ENCODE results near the gene EDAR. TPM values are rescaled to one million over a fixed set of nuclear protein-coding genes. Genes with fewer than 3 reads are reported as not detected.

EDAR gene
- total and polyA plus RNA-seq, 2 of the 8 experiments (the other 6 are each of a cell fraction or from before 2014, with no cell fraction given) = not detected

DNA sequence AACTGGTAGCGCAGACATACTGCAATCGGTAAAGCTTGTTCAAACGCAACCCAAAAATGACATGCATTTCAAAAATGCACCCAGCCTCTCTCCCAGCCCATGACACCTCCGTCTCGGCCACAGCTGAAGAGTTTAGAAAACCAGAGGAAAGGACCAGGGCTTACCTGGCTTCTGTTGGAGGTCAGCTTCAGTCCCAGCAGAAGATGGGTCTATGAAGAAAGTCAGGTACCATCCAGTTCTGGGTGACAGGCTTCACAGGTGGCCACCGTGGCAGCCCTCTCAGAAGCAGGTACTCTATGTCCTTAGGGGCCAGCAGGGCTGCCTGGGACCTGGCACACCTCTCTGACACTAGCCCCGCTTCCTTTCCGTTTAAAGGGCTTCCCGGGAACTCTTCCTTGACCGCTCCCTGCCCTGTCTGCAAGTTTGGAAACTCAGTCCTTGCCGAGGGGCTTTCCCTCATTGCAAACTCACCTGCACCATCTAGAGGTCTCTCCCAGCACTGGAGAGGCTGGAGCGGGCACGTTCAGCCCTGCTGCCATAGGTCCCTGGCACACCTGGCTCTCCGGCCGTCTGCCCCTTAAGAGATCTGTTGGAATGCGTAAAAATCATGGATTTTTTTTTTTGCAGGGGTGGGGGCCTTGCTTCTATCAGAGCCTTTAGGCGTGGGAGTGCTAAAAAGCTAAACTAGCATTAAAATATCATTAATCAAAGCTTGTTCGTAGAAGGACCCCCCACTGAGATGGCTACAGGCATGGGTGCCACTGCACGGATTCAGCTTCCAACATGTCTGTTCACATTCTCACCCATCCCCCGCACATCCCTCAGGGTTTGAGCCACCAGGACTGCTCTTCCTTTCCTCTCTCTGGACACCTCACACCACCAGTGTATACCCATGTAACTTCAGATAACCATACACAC lies at the start of gene EDAR (continued):
- TF ChIP-seq BACH1 (IDR thresholded peaks at IDR 0.05; ENCODE audit: low read length) = no peak
- no peak for TF ChIP-seq RFX5 (IDR thresholded peaks at IDR 0.05; ENCODE audit: borderline replicate concordance, low read depth, low read length)
- TF ChIP-seq NANOG (IDR thresholded peaks at IDR 0.05; ENCODE audit: insufficient read depth, low read depth, low read length, poor library complexity, severe bottlenecking) = no peak
- TF ChIP-seq TCF12 (IDR thresholded peaks at IDR 0.05; ENCODE audit: low read depth, low read length) = no peak
- TF ChIP-seq CREB1 (IDR thresholded peaks at IDR 0.05) = no peak
- TF ChIP-seq JUN (IDR thresholded peaks at IDR 0.05; ENCODE audit: low read depth, low read length) = no peak
- no peak; the same call in 1 of the 2 replicates for TF ChIP-seq TBP (IDR thresholded peaks at IDR 0.05; ENCODE audit: low read depth, low read length)
- TF ChIP-seq CBX8 (IDR thresholded peaks at IDR 0.05; ENCODE audit: borderline replicate concordance, low read depth, low read length) = no peak
- TF ChIP-seq, protein P1, sequence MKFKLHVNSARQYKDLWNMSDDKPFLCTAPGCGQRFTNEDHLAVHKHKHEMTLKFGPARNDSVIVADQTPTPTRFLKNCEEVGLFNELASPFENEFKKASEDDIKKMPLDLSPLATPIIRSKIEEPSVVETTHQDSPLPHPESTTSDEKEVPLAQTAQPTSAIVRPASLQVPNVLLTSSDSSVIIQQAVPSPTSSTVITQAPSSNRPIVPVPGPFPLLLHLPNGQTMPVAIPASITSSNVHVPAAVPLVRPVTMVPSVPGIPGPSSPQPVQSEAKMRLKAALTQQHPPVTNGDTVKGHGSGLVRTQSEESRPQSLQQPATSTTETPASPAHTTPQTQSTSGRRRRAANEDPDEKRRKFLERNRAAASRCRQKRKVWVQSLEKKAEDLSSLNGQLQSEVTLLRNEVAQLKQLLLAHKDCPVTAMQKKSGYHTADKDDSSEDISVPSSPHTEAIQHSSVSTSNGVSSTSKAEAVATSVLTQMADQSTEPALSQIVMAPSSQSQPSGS (IDR thresholded peaks at IDR 0.05; ENCODE audit: low read length) = no peak
- TF ChIP-seq CBX5 (IDR thresholded peaks at IDR 0.05; ENCODE audit: low read depth, low read length) = no peak
- TF ChIP-seq USF2 (IDR thresholded peaks at IDR 0.05; ENCODE audit: low read length) = no peak

Measured in H1 (cell line).